Cardiac muscle cell (in vitro differentiated cells and primary cell): ENCODE results near the gene MARCHF10. TPM values are rescaled to one million over a fixed set of nuclear protein-coding genes. Genes with fewer than 3 reads are reported as not detected.

Experiments used
- DNase-seq, 2 donors: peaks; one replicate each; pipeline versions ENCODE4 v3.0.0 to v3.0.0-alpha.2; 2010 to 2017; ENCODE audit warnings: low read depth in 1 of 2, low spot score in 1 of 2
- H3K27ac ChIP-seq: fragments of 200-600 bp; sonication (generic); 2 replicates; pipeline ENCODE4 v1.5.1; 2016
- H3K27me3 ChIP-seq: fragments of 200-600 bp; sonication (generic); 2 replicates; pipeline ENCODE4 v1.6.0; 2016; ENCODE audit warnings: control low read depth
- H3K36me3 ChIP-seq: fragments of 200-600 bp; sonication (generic); 2 replicates; pipeline ENCODE4 v1.5.1; 2016; ENCODE audit warnings: control low read depth
- H3K4me1 ChIP-seq: fragments of 200-600 bp; sonication (generic); 2 replicates; pipeline ENCODE4 v1.8.1; 2017; ENCODE audit warnings: low read depth, mild to moderate bottlenecking, mixed run types
- H3K4me3 ChIP-seq: fragments of 200-600 bp; sonication (generic); 2 replicates; pipeline ENCODE4 v1.5.1; 2016; ENCODE audit warnings: mild to moderate bottlenecking
- H3K9me3 ChIP-seq: fragments of 200-600 bp; sonication (generic); 2 replicates; pipeline ENCODE4 v1.5.1; 2017; ENCODE audit warnings: low read depth, mild to moderate bottlenecking, control low read depth
- polyA plus RNA-seq: library from polyadenylated mRNA; unstranded; fragments of >200 nt; fragmentation: Nextera tagmentation; extraction: Ambion mirVana; gene quantifications from 2 replicates; pipeline ENCODE4 v1.2.1, GENCODE V29; 2016
- total RNA-seq: library from RNA; depleted of rRNA; stranded (reverse); fragments of >200 nt; gene quantifications from 2 replicates; pipeline ENCODE4 v1.2.3, GENCODE V29; 2016
- TF ChIP-seq, protein P1 (sequence below): IDR thresholded peaks from 2 replicates; pipeline ENCODE4 v1.5.1; 2012; ENCODE audit warnings: low read depth, mild to moderate bottlenecking, low read length

The MARCHF10 gene
- total and polyA plus RNA-seq, 2 experiments from 2014 or later: 0.77 to 1.1 TPM

DNA sequence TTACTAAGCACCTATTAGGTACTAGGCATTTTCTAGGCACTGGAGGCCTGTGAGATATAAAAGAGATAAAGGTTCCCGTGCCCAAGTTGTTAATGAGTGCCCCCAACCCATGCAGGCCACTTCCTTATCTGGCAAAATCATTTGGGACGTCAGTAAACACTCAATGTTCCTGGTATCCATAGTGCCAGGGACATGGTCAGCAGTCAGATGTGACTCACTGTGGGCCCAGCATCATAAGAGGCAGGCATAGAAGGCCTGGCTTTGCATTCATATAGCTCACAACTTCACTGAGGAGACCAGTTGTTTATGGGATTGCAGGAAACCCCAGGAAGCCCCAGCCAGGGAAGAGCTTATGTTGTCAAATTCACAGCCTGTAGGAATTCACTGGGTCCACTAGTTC is 99.5 kb downstream of the MARCHF10 start:
- Histone ChIP-seq H3K4me1 (peaks cover 30% of the 10 kb centered on the region), H3K27ac (no peak overlapping the region), H3K36me3 (no peaks in the 10 kb centered on the region), H3K27me3 (no peaks in the 10 kb centered on the region), H3K9me3 (no peaks in the 10 kb centered on the region), H3K4me3 (no peak overlapping the region)
- DNase-seq: no peak
- TF ChIP-seq, protein P1, sequence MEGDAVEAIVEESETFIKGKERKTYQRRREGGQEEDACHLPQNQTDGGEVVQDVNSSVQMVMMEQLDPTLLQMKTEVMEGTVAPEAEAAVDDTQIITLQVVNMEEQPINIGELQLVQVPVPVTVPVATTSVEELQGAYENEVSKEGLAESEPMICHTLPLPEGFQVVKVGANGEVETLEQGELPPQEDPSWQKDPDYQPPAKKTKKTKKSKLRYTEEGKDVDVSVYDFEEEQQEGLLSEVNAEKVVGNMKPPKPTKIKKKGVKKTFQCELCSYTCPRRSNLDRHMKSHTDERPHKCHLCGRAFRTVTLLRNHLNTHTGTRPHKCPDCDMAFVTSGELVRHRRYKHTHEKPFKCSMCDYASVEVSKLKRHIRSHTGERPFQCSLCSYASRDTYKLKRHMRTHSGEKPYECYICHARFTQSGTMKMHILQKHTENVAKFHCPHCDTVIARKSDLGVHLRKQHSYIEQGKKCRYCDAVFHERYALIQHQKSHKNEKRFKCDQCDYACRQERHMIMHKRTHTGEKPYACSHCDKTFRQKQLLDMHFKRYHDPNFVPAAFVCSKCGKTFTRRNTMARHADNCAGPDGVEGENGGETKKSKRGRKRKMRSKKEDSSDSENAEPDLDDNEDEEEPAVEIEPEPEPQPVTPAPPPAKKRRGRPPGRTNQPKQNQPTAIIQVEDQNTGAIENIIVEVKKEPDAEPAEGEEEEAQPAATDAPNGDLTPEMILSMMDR: no peak

DNA sequence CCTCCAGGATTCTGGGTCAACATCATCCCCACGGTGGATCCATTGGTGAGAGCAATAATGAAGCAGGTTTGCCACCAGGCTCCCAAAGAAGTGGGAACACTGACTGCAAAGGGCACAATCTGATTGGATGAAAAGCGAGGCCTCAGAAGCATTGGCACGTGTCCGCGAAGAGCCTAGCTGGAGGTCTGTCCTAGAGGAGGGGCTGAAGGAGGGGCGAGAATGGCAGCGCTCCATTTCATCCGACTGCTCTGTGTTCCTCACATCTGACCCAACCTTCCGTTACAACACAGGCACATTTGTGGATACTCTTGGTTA is 100.7 kb downstream of the MARCHF10 start:
- H3K36me3 ChIP-seq: no peaks in the 10 kb centered on the region
- H3K9me3 ChIP-seq: no peaks in the 10 kb centered on the region
- no peaks in the 10 kb centered on the region for H3K27me3 ChIP-seq
- no peak overlapping the region for H3K27ac ChIP-seq
- TF ChIP-seq, protein P1: no peak
- H3K4me3 ChIP-seq: no peak overlapping the region
- no peak for DNase-seq
- peaks cover 22% of the 10 kb centered on the region for H3K4me1 ChIP-seq

- DNase-seq: no peak
- TF ChIP-seq, protein P1: no peak
- no peak overlapping the region for H3K27ac ChIP-seq
- H3K36me3 ChIP-seq: no peaks in the 10 kb centered on the region
- H3K4me3 ChIP-seq: no peak overlapping the region
- H3K4me1 ChIP-seq: peaks cover 16% of the 10 kb centered on the region
- no peaks in the 10 kb centered on the region for H3K9me3 ChIP-seq
- H3K27me3 ChIP-seq: no peaks in the 10 kb centered on the region
These were observed 101.3 kb downstream of the MARCHF10 start for GRCh38 chr17:62706598-62707424.

- peak; percentile 28 to 56 for DNase-seq
- Histone ChIP-seq H3K4me3 (peak overlapping the region; percentile 69), H3K9me3 (no peaks in the 10 kb centered on the region), H3K27ac (peak overlapping the region; percentile 70), H3K4me1 (peaks cover 15% of the 10 kb centered on the region), H3K27me3 (no peaks in the 10 kb centered on the region), H3K36me3 (no peaks in the 10 kb centered on the region)
- TF ChIP-seq, protein P1: no peak
These were observed 102.1 kb downstream of the MARCHF10 start for GRCh38 chr17:62705778-62706597.

GRCh38 chr17:62705156-62705777 is 102.8 kb downstream of the MARCHF10 start:
- peak; percentile 37 to 44 for DNase-seq
- Histone ChIP-seq H3K9me3 (no peaks in the 10 kb centered on the region), H3K27ac (peak overlapping the region; percentile 70), H3K4me3 (peak overlapping the region; percentile 69), H3K27me3 (no peaks in the 10 kb centered on the region), H3K4me1 (peaks cover 15% of the 10 kb centered on the region), H3K36me3 (no peaks in the 10 kb centered on the region)
- TF ChIP-seq, protein P1: no peak
